HepG2 (cell line): ENCODE data around the gene TUBG1. TPM values are rescaled to one million over a fixed set of nuclear protein-coding genes. Genes with fewer than 3 reads are reported as not detected.

ENCODE experiments used
- DR1 ChIP-seq: sonication (generic); formaldehyde crosslinking; IDR thresholded peaks from 2 replicates; pipeline ENCODE4 v1.8.0; 2021; ENCODE audit warnings: mild to moderate bottlenecking, missing genetic modification reagents, inconsistent platforms
- FOSL1 ChIP-seq: sonication (generic); formaldehyde crosslinking; IDR thresholded peaks from 2 replicates; pipeline ENCODE4 v1.9.0; 2021; ENCODE audit warnings: missing genetic modification reagents, borderline replicate concordance
- HDAC1 ChIP-seq: sonication (generic); formaldehyde crosslinking; IDR thresholded peaks from 2 replicates; pipeline ENCODE4 v1.5.1; 2020; ENCODE audit warnings: mild to moderate bottlenecking, missing genetic modification reagents
- HNRNPLL ChIP-seq: fragments of 200-400 bp; formaldehyde crosslinking; IDR thresholded peaks from 2 replicates; pipeline ENCODE4 v1.6.1; 2017; ENCODE audit warnings: mild to moderate bottlenecking, low read depth, low read length; ENCODE audit not compliant: poor library complexity, severe bottlenecking
- KDM4B ChIP-seq: sonication (generic); formaldehyde crosslinking; IDR thresholded peaks from 2 replicates; pipeline ENCODE4 v1.4.0; 2020; ENCODE audit warnings: missing genetic modification reagents
- MIER3 ChIP-seq: IDR thresholded peaks from 2 replicates; pipeline ENCODE4 v1.6.1; 2016; ENCODE audit warnings: missing compliant biosample characterization, borderline replicate concordance
- NR1H2 ChIP-seq: sonication (generic); formaldehyde crosslinking; IDR thresholded peaks from 2 replicates; pipeline ENCODE4 v1.8.1; 2022; ENCODE audit warnings: low read depth, missing genetic modification reagents, borderline replicate concordance
- POGZ ChIP-seq: sonication (generic); formaldehyde crosslinking; IDR thresholded peaks from 2 replicates; pipeline ENCODE4 v1.4.0; 2020; ENCODE audit warnings: mild to moderate bottlenecking, missing genetic modification reagents
- POLR2G ChIP-seq: fragments of 200-400 bp; formaldehyde crosslinking; IDR thresholded peaks from 2 replicates; pipeline ENCODE4 v1.6.1; 2018; ENCODE audit warnings: mild to moderate bottlenecking, low read depth, low read length, moderate library complexity
- RXRA ChIP-seq: sonication (generic); formaldehyde crosslinking; IDR thresholded peaks from 2 replicates; pipeline ENCODE4 v1.5.1; 2020; ENCODE audit warnings: missing genetic modification reagents
- SAFB2 ChIP-seq: sonication (generic); formaldehyde crosslinking; IDR thresholded peaks from 2 replicates; pipeline ENCODE4 v1.5.1; 2020; ENCODE audit warnings: missing genetic modification reagents, low read depth, mild to moderate bottlenecking, borderline replicate concordance
- SMAD1 ChIP-seq: sonication (generic); formaldehyde crosslinking; IDR thresholded peaks from 2 replicates; pipeline ENCODE4 v1.4.0; 2020; ENCODE audit warnings: missing genetic modification reagents, low read depth, mild to moderate bottlenecking, borderline replicate concordance
- TAF15 ChIP-seq: fragments of 200-400 bp; formaldehyde crosslinking; IDR thresholded peaks from one replicate; pipeline ENCODE4 v1.6.1; 2018; ENCODE audit warnings: mild to moderate bottlenecking, low read depth, low read length; ENCODE audit not compliant: poor library complexity, severe bottlenecking
- TEAD3 ChIP-seq: optimal IDR thresholded peaks from 2 replicates; pipeline ENCODE3; 2016; ENCODE audit warnings: borderline replicate concordance
- THAP11 ChIP-seq: IDR thresholded peaks from 2 replicates; pipeline ENCODE4 v1.6.1; 2016; ENCODE audit warnings: missing biosample characterization, missing genetic modification reagents
- TMF1 ChIP-seq: sonication (generic); formaldehyde crosslinking; IDR thresholded peaks from 2 replicates; pipeline ENCODE4 v1.8.1; 2022; ENCODE audit warnings: low read depth, missing genetic modification reagents
- ZC3H13 ChIP-seq: sonication (generic); formaldehyde crosslinking; IDR thresholded peaks from 2 replicates; pipeline ENCODE4 v1.8.1; 2023; ENCODE audit warnings: mild to moderate bottlenecking, missing genetic modification reagents, moderate library complexity
- ZFP91 ChIP-seq: sonication (generic); formaldehyde crosslinking; IDR thresholded peaks from 2 replicates; pipeline ENCODE4 v1.9.0; 2022; ENCODE audit warnings: missing genetic modification reagents, mild to moderate bottlenecking, borderline replicate concordance
- ZMAT5 ChIP-seq: sonication (generic); formaldehyde crosslinking; IDR thresholded peaks from 2 replicates; pipeline ENCODE4 v1.5.0; 2020; ENCODE audit warnings: mild to moderate bottlenecking, low read depth, missing genetic modification reagents, borderline replicate concordance
- ZNF232 ChIP-seq: sonication (generic); formaldehyde crosslinking; IDR thresholded peaks from 2 replicates; pipeline ENCODE4 v1.4.0; 2020; ENCODE audit warnings: missing genetic modification reagents, borderline replicate concordance
- ZNF281 ChIP-seq: sonication (generic); formaldehyde crosslinking; IDR thresholded peaks from 2 replicates; pipeline ENCODE4 v1.4.0; 2020; ENCODE audit warnings: missing genetic modification reagents, borderline replicate concordance
- ZNF335 ChIP-seq: sonication (generic); formaldehyde crosslinking; IDR thresholded peaks from 2 replicates; pipeline ENCODE4 v1.4.0; 2020; ENCODE audit warnings: missing genetic modification reagents
- ZNF354B ChIP-seq: sonication (generic); formaldehyde crosslinking; IDR thresholded peaks from 2 replicates; pipeline ENCODE4 v1.8.0; 2022; ENCODE audit warnings: mild to moderate bottlenecking, missing genetic modification reagents
- ZNF549 ChIP-seq: sonication (generic); formaldehyde crosslinking; IDR thresholded peaks from 2 replicates; pipeline ENCODE4 v1.5.0; 2020; ENCODE audit warnings: missing genetic modification reagents
- ZNF660 ChIP-seq: sonication (generic); formaldehyde crosslinking; IDR thresholded peaks from 2 replicates; pipeline ENCODE4 v1.5.1; 2020; ENCODE audit warnings: mild to moderate bottlenecking, low read depth, missing genetic modification reagents, borderline replicate concordance
- ZNF773 ChIP-seq: sonication (generic); formaldehyde crosslinking; IDR thresholded peaks from 2 replicates; pipeline ENCODE4 v1.4.0; 2020; ENCODE audit warnings: missing genetic modification reagents, borderline replicate concordance
- polyA plus RNA-seq, 8 experiments: library from polyadenylated mRNA; depleted of rRNA in 3 of 8; stranded (reverse) in 7 of 8; unstranded in 1 of 8; fragments of >200 nt; fragmentation: Illumina TruSeq in 4 of 8; extraction: Trizol in 4 of 8; gene quantifications; 2 replicates each; pipeline versions ENCODE4 v1.2.1 to v1.2.3, GENCODE V29; 2011 to 2016; ENCODE audit warnings: low read depth in 4 of 8, missing spikeins in 1 of 8, mixed read lengths in 1 of 8; ENCODE audit not compliant: insufficient read depth in 1 of 8
- total RNA-seq, 5 experiments: library from RNA; depleted of rRNA; stranded (reverse); fragments of >200 nt; fragmentation: Illumina TruSeq; extraction: Trizol; gene quantifications; 2 replicates each; pipeline ENCODE4 v1.2.3, GENCODE V29; 2016; ENCODE audit warnings: low read depth in 1 of 5

TUBG1 gene
- total and polyA plus RNA-seq, 2 of the 13 experiments (the other 11 are each of a cell fraction or from before 2014, with no cell fraction given), result 74.1 to 137 TPM

GRCh38 chr17:42577532-42578281, 31.8 kb upstream of the TUBG1 start, which contains the start of gene PSMC3IP (continued):
- TF ChIP-seq NR1H2 (CRISPR knock-in tag) (peak; percentile 44; the same call in 1 of the 2 replicates), ZNF773 (CRISPR knock-in tag) (peak; percentile 45; the same call in 1 of the 2 replicates), ZNF354B (peak; percentile 17; the same call in 1 of the 2 replicates), TAF15 (peak; percentile 99), ZNF335 (CRISPR knock-in tag) (0 out of 2 replicates have a peak, but pooled peaks have one; percentile 53), DR1 (CRISPR knock-in tag) (peak; percentile 66), ZNF660 (no peak), ZNF281 (CRISPR knock-in tag) (no peak), SAFB2 (CRISPR knock-in tag) (no peak), KDM4B (CRISPR knock-in tag) (0 out of 2 replicates have a peak, but pooled peaks have one; percentile 16), POLR2G (peak; percentile 97), SMAD1 (CRISPR knock-in tag) (0 out of 2 replicates have a peak, but pooled peaks have one; percentile 41), ZC3H13 (CRISPR knock-in tag) (peak; percentile 96), HDAC1 (CRISPR knock-in tag) (peak; percentile 99), TEAD3 (CRISPR knock-in tag) (no peak), HNRNPLL (peak; percentile 93), THAP11 (peak; percentile 91), FOSL1 (CRISPR knock-in tag) (no peak), MIER3 (CRISPR knock-in tag) (no peak), ZFP91 (CRISPR knock-in tag) (peak; percentile 91; the same call in 1 of the 2 replicates), TMF1 (CRISPR knock-in tag) (0 out of 2 replicates have a peak, but pooled peaks have one; percentile 18), RXRA (CRISPR knock-in tag) (peak; percentile 99), ZNF232 (CRISPR knock-in tag) (peak; percentile 80; the same call in 1 of the 2 replicates), ZNF549 (CRISPR knock-in tag) (no peak), ZMAT5 (CRISPR knock-in tag) (no peak), POGZ (peak; percentile 81)
